HG03520 (cell line): Measurements from ENCODE around the gene BACH2.
"Not testable (repeated sequence)": the region's sequence is repeated elsewhere in the genome, so short reads cannot be mapped to it uniquely, and the experiment has no call there.

Source experiments
- ATAC-seq: cut with Tn5 transposase; IDR thresholded peaks from one replicate; pipeline ENCODE4 v1.9.1; 2021; ENCODE audit warnings: mild to moderate bottlenecking, moderate library complexity; ENCODE audit not compliant: unreplicated experiment

The BACH2 gene

GRCh38 chr6:90217506-90218127 is 79.0 kb downstream of the BACH2 start:
- ATAC-seq, result no peak

GRCh38 chr6:90216072-90216977 is 80.3 kb downstream of the BACH2 start:
- peak; percentile 57 for ATAC-seq

DNA sequence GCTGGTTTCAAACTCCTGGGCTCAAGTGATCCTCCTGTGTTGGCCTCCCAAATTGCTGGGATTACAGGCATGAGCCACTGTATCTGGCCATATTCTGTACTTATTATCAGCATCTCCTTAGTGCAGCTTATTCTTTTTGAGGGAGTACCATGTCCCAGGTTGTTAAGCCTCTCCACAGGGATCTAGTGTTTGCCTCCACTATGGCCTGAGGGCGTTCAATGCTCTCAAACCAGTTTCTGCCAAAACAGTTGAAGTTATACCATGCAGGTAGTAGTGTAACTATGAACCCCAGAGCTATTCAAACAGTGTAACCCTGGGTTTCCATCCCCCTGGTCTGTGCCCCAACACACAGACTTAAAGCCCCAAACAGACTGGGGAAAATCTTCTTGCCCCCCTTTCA is 81.7 kb downstream of the BACH2 start:
- no peak for ATAC-seq

GRCh38 chr6:90214461-90214860 is 82.2 kb downstream of the BACH2 start:
- no peak for ATAC-seq

DNA sequence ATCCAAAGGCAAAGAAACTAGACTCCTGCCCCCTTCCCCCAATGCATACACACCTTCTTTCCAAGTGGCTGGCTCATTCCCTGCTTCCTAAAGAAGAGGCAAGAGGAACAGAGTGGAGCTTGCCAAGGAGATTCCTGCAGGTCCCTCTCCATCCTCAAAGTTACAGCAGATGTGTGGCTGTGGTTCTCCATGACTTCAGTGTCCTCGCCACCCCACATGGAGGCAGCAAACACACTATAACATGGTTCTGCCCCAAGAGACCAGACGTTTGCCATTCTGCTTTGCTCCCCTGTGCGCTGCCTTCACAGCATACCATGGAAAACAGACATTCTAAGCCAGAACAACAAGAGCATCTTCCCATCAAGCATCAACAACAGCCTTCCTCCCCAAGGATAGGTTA is 84.4 kb downstream of the BACH2 start:
- no peak for ATAC-seq

- ATAC-seq, result no peak
These were observed 87.1 kb downstream of the BACH2 start for GRCh38 chr6:90209527-90209926.

- not testable (repeated sequence) for ATAC-seq
These were observed 88.0 kb downstream of the BACH2 start for GRCh38 chr6:90208690-90209089.

GRCh38 chr6:90204327-90205056 is 92.2 kb downstream of the BACH2 start:
- ATAC-seq, result no peak

GRCh38 chr6:90203672-90204071 is 93.0 kb downstream of the BACH2 start:
- ATAC-seq, result no peak

GRCh38 chr6:90202156-90202555 is 94.5 kb downstream of the BACH2 start:
- ATAC-seq, result no peak

- no peak for ATAC-seq
These were observed 96.7 kb downstream of the BACH2 start for GRCh38 chr6:90199900-90200299.

DNA sequence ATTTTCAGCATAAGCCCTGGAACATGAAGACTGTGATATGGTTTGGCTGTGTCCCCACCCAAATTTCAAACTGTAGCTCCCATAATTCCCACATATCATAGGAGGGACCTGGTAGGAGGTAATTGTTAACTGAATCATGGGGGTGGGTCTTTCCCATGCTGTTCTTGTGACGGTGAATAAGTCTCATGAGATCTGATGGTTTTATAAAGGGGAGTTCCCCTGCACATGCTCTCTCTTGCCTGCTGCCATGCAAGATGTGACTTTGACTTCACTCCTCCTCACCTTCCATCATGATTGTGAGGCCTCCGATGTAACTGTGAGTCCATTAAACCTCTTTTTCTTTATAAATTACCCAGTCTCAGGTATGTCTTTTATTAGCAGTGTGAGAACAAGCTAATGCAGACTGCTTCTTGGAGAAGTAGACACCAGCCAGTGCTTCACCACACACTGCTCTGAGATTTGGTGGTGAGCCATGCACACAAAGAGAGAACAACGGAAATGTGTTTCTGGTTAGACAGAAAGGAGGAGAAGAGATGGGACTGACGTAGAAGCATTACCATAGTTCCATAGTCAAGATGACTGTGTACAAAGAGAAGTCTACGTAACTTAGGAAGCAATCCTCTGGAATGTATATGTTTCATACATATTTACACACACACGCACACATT is 97.8 kb downstream of the BACH2 start:
- no peak for ATAC-seq

DNA sequence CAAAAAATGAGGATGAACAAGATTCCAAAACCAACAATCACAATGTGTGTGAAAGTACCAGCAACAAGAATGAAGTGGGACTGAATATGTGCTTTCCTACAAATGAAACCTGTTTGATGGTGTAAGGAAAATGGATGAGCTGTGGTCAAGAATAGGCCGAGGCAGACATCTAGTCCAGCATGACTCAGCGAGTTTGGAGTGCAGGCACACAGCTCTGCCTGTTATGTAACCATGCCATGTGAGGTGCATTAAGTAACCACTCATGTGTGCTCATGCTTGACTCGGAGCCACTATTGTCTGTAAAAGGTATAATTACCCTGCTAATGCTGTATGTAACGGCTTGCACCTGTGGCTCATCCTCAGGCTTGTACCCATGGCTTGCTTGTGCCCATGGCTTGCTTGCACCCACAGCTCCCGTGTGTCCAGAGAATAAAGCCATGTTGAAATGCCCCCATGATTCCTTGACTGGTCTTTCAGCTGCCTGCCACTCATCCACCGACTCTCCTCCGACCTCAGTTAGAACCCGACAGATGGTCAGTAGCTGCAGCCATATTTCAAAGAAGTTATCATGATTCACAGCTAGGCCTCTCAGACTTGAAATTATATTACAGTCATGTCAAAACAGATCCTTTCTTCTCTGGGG is 98.7 kb downstream of the BACH2 start:
- ATAC-seq, result no peak

DNA sequence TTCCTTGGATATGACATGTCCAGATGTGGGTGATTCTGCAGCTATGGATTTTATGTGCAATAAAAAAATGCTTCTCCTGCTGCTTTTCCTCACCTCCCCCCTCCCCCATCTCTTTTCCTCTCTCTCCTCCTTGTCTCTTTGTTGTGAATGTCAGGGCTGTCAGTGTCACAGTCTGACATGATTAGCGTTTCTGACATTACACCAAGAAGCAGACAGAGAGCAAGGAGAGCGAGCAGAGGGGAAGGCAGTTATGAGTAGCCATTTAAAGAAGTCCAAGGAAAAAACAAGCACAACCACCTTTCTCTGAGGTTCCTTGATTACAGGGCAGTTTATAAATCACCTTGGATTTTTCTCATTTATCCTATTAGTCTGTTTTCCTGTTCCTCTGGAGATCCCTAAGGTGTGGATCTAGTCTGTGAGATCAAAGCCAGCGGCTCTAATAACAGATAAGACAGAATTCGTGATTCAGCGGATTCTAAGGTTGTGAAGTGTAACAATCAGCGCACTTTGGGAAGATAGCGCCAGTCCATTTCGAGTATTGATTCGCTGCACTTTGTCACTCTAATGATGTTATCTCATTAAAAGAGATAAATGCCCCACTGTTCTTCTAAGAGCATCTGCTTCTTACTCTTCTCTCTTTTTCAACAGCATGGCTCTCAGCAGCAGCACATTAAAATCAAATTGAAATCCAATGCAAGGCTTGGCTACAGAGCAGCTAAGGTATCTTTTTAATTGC is 101.4 kb downstream of the BACH2 start:
- ATAC-seq, result no peak

- ATAC-seq, result no peak
These were observed 102.2 kb downstream of the BACH2 start for GRCh38 chr6:90194371-90194841.

GRCh38 chr6:90193359-90193758 is 103.3 kb downstream of the BACH2 start:
- no peak for ATAC-seq

GRCh38 chr6:90192857-90193256 is 103.8 kb downstream of the BACH2 start:
- ATAC-seq, result no peak

DNA sequence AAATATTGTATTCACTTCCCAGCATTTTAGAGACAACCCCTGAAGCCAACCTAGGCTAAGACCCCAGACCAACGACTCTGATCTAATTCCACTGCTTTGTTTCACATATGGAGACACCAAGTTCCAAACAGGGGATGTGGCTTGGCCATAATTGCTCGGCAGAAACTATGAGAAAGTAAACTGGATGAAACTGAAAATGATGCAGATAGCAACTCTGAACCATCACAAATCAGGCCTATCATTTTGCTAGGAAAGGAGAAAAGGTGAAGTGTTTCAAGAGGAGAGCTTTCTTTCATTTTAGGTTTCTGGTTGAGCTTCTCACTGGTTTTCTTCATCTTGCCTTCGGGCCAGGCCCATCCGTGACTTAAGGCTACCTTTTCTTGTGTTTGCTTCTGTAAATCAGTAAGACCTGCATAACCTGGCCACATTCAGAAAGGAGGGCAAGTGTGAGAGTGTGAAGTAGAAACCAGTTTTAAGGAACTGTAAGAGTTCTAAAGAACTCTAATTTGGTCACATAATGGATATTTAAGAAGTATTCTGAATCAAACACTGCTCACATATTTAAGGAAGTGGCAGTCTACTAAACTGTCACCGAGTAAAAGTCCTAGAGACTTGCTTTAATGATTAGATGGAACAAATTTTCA is 105.8 kb downstream of the BACH2 start:
- no peak for ATAC-seq

DNA sequence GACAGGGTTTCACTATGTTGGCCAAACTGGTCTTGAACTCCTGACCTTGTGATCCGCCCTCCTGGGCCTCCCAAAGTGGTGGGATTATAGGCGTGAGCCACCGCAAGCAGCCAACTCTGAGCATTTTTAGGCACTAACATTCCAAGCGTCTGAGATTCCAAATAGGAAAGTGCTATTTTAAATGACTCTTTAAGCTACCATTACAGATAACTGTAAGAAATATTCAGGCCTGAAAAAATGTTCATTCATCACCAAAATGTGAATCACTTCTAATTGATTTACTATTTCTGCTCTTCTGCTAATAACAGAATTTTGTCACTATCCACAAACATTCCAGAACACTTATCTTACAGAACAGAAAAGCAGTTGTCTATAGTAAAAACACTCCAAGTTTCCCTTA is 106.5 kb downstream of the BACH2 start:
- no peak for ATAC-seq
